B cell (primary cell): ENCODE measurements around the gene C1orf52. TPM values are rescaled to one million over a fixed set of nuclear protein-coding genes. Genes with fewer than 3 reads are reported as not detected.

Experiments
- ATAC-seq: fragments of 200-7000 bp; cut with Tn5 transposase; one replicate; pipeline ENCODE4 v1.10.0; 2021; ENCODE audit warnings: low read depth, mild to moderate bottlenecking, moderate number of reproducible peaks, moderate library complexity
- CTCF ChIA-PET: fragments of 350-600 bp; sonication (Branson Sonifier 250); formaldehyde crosslinking; loops from one replicate; lab custom pipeline; 2021; ENCODE audit warnings: antibody characterized with exemption, inconsistent platforms; lab: Charles Lee
- POLR2A ChIA-PET: fragments of 350-600 bp; sonication (Branson Sonifier 250); formaldehyde crosslinking; loops from one replicate; lab custom pipeline; 2021; ENCODE audit warnings: antibody characterized with exemption; lab: Charles Lee
- DNase-seq: peaks from one replicate; pipeline ENCODE4 v3.0.0; 2013
- H2AFZ ChIP-seq: 2 replicates; pipeline ENCODE4 v1.6.1; 2012; ENCODE audit warnings: mild to moderate bottlenecking, low read depth, low read length; ENCODE audit not compliant: insufficient read depth, poor library complexity, severe bottlenecking
- H3K27ac ChIP-seq, 2 donors: 1 replicate in 1 of 2; 2 replicates in 1 of 2; pipeline ENCODE4 v1.5.1; 2012 to 2013; ENCODE audit warnings: low read length in 2 of 2, mild to moderate bottlenecking in 2 of 2, moderate library complexity in 1 of 2
- H3K27me3 ChIP-seq, 4 experiments: fragments of 200-600 bp in 1 of 4; sonication (generic) in 1 of 4; replicated peaks in 1 of 4; 1 replicate in 2 of 4; 2 replicates in 2 of 4; pipeline versions ENCODE4 v1.6.1 to v1.7.0; 2013 to 2016; ENCODE audit warnings: low read length in 3 of 4, mild to moderate bottlenecking in 2 of 4, mixed read lengths in 1 of 4, moderate library complexity in 1 of 4; ENCODE audit not compliant: insufficient read depth in 4 of 4, control insufficient read depth in 3 of 4; ENCODE audit errors: control extremely low read depth in 1 of 4
- H3K36me3 ChIP-seq, 2 experiments: replicated peaks in 1 of 2; 1 replicate in 1 of 2; 2 replicates in 1 of 2; pipeline versions ENCODE4 v1.6.1 to v1.7.1; 2013; ENCODE audit warnings: low read length in 1 of 2; ENCODE audit not compliant: insufficient read depth in 2 of 2, control insufficient read depth in 1 of 2; ENCODE audit errors: control extremely low read depth in 1 of 2, extremely low read depth in 1 of 2
- H3K4me1 ChIP-seq, 2 donors: fragments of 200-600 bp in 1 of 2; sonication (generic) in 1 of 2; 1 replicate in 1 of 2; 2 replicates in 1 of 2; pipeline versions ENCODE4 v1.5.1 to v1.6.1; 2013 to 2017; ENCODE audit warnings: low read length in 2 of 2; ENCODE audit not compliant: control insufficient read depth in 2 of 2, insufficient read depth in 2 of 2
- H3K4me2 ChIP-seq: replicated peaks from 2 replicates; pipeline ENCODE3; 2012; ENCODE audit warnings: mild to moderate bottlenecking, low read depth, low read length; ENCODE audit not compliant: poor library complexity, severe bottlenecking
- H3K4me3 ChIP-seq, 5 experiments: fragments of 200-600 bp in 1 of 5; sonication (generic) in 1 of 5; 1 replicate in 3 of 5; 2 replicates in 2 of 5; pipeline versions ENCODE4 v1.5.1 to v1.7.0; 2011 to 2016; ENCODE audit warnings: low read length in 4 of 5, mild to moderate bottlenecking in 4 of 5, low read depth in 2 of 5, control low read depth in 1 of 5, moderate library complexity in 1 of 5; ENCODE audit not compliant: insufficient read depth in 1 of 5; ENCODE audit errors: control extremely low read depth in 1 of 5, extremely low read depth in 1 of 5
- H3K79me2 ChIP-seq: fragments of 200-600 bp; sonication (generic); one replicate; pipeline ENCODE4 v1.6.0; 2016; ENCODE audit warnings: low read length; ENCODE audit not compliant: control insufficient read depth, insufficient read depth
- H3K9ac ChIP-seq: fragments of 200-600 bp; sonication (generic); 2 replicates; pipeline ENCODE4 v1.6.1; 2017; ENCODE audit warnings: mild to moderate bottlenecking, low read length, moderate library complexity
- H3K9me3 ChIP-seq, 3 donors: one replicate each; pipeline versions ENCODE4 v1.6.1 to v1.7.1; 2013; ENCODE audit warnings: low read length in 2 of 3; ENCODE audit not compliant: control insufficient read depth in 2 of 3, insufficient read depth in 1 of 3; ENCODE audit errors: control extremely low read depth in 1 of 3
- H4K20me1 ChIP-seq: 2 replicates; pipeline ENCODE4 v1.6.0; 2012; ENCODE audit warnings: mild to moderate bottlenecking, low read length; ENCODE audit not compliant: insufficient read depth, control insufficient read depth, poor library complexity, severe bottlenecking
- H3K27ac Mint-ChIP-seq: one replicate; pipeline ENCODE4 v1.8.0; 2021; ENCODE audit warnings: mixed read lengths
- H3K27me3 Mint-ChIP-seq: one replicate; pipeline ENCODE4 v1.8.0; 2021; ENCODE audit warnings: mixed read lengths
- H3K4me1 Mint-ChIP-seq: one replicate; pipeline ENCODE4 v1.8.0; 2021; ENCODE audit warnings: mixed read lengths
- H3K4me3 Mint-ChIP-seq: one replicate; pipeline ENCODE4 v1.8.0; 2021; ENCODE audit warnings: mixed read lengths
- H3K9me3 Mint-ChIP-seq: one replicate; pipeline ENCODE4 v1.8.0; 2022; ENCODE audit warnings: mixed read lengths; ENCODE audit not compliant: insufficient read depth
- EZH2 ChIP-seq: IDR thresholded peaks from 2 replicates; pipeline ENCODE4 v1.6.1; 2012; ENCODE audit warnings: borderline replicate concordance, low read depth, mild to moderate bottlenecking, moderate library complexity, low read length; ENCODE audit not compliant: insufficient read depth, poor library complexity, severe bottlenecking
- WGBS: methylation state at CpG from one replicate; pipeline ENCODE4 v1.1.5; 2013; ENCODE audit warnings: missing lambda C conversion rate; ENCODE audit not compliant: insufficient coverage; 5-methylcytosine and 5-hydroxymethylcytosine counted together
- intact Hi-C: fragments of 100-400 bp; cut with micrococcal nuclease; formaldehyde crosslinking; loops from one replicate; pipeline ENCODE4 v1.10.0; 2022
- polyA plus RNA-seq: library from polyadenylated mRNA; depleted of rRNA; stranded (reverse); fragments of >200 nt; gene quantifications from 2 replicates; pipeline ENCODE4 v1.2.3, GENCODE V29; 2012
- total RNA-seq, 2 donors: library from RNA; stranded (reverse); fragments of 120-200 nt in 1 of 2; gene quantifications; 1 replicate in 1 of 2; 2 replicates in 1 of 2; pipeline versions ENCODE4 v1.2.3 to v1.2.4, GENCODE V29; 2013 to 2022
- TF ChIP-seq, protein P1 (sequence below): fragments of 200-600 bp; IDR thresholded peaks from one replicate; pipeline ENCODE4 v1.8.0; 2022; ENCODE audit warnings: antibody characterized with exemption, mild to moderate bottlenecking

C1orf52 gene
- total and polyA plus RNA-seq, 2 donors (not counting 1 experiment from before 2014, with no cell fraction given) = 29.9 to 45.3 TPM

DNA sequence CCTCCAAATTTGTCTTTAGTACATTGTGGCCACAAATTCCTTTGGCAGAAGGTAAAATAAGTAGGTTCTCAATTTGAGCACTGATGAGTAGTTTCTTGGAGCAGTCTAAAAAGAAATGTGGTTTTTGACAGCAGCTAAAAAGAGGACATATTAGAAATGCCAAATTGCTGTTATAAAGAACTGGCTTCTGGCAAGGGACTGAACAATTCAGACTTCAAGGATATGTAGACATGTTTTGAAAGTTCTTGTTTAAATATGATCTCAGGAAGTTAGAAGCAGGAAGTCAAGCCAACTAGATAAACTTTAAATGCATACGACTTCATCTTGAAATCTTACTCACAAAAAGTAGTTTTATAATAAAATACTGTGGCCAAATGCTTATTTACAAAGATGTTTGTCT, 18.8 kb downstream of the C1orf52 start:
- ChIA-PET POLR2A (no interaction called here), CTCF (interaction anchor here (1.6 kb wide), 1 partner anchor 296 kb away, joined by 10 read pairs; no protein-coding TSS in a partner anchor)
- H3K27me3 ChIP-seq = peaks cover 0 to 7% (median 4%) of the 10 kb centered on the region in 4 experiments
- Mint-ChIP-seq H3K4me3 (no peak overlapping the region), H3K27ac (no peak overlapping the region), H3K9me3 (no peaks in the 10 kb centered on the region), H3K4me1 (peaks cover 1% of the 10 kb centered on the region), H3K27me3 (peaks cover 14% of the 10 kb centered on the region)
- no CpG with 5 or more reads among the region's 1 CpG for WGBS
- TF ChIP-seq, protein P1, sequence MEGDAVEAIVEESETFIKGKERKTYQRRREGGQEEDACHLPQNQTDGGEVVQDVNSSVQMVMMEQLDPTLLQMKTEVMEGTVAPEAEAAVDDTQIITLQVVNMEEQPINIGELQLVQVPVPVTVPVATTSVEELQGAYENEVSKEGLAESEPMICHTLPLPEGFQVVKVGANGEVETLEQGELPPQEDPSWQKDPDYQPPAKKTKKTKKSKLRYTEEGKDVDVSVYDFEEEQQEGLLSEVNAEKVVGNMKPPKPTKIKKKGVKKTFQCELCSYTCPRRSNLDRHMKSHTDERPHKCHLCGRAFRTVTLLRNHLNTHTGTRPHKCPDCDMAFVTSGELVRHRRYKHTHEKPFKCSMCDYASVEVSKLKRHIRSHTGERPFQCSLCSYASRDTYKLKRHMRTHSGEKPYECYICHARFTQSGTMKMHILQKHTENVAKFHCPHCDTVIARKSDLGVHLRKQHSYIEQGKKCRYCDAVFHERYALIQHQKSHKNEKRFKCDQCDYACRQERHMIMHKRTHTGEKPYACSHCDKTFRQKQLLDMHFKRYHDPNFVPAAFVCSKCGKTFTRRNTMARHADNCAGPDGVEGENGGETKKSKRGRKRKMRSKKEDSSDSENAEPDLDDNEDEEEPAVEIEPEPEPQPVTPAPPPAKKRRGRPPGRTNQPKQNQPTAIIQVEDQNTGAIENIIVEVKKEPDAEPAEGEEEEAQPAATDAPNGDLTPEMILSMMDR = no peak
- TF ChIP-seq EZH2 = no peak
- intact Hi-C loops = no loop called here
- no peak for DNase-seq
- no peak overlapping the region for H3K27ac ChIP-seq
- no peaks in the 10 kb centered on the region for H3K79me2 ChIP-seq
- H4K20me1 ChIP-seq = no peaks in the 10 kb centered on the region
- no peaks in the 10 kb centered on the region for H3K36me3 ChIP-seq
- H3K9me3 ChIP-seq = no peaks in the 10 kb centered on the region
- H3K4me2 ChIP-seq = no peak overlapping the region
- H3K4me3 ChIP-seq = no peak overlapping the region
- ATAC-seq = no peak
- no peaks in the 10 kb centered on the region for H3K4me1 ChIP-seq
- H2AFZ ChIP-seq = peak overlapping the region; percentile 14
- H3K9ac ChIP-seq = no peak overlapping the region

- Histone ChIP-seq H2AFZ (peak overlapping the region; percentile 14), H3K4me1 (no peaks in the 10 kb centered on the region), H3K9me3 (no peaks in the 10 kb centered on the region), H3K79me2 (no peaks in the 10 kb centered on the region), H3K4me2 (no peak overlapping the region), H3K36me3 (no peaks in the 10 kb centered on the region), H3K4me3 (no peak overlapping the region), H3K27me3 (peaks cover 0 to 7% (median 4%) of the 10 kb centered on the region in 4 experiments), H3K27ac (no peak overlapping the region), H4K20me1 (no peaks in the 10 kb centered on the region), H3K9ac (no peak overlapping the region)
- POLR2A ChIA-PET = no interaction called here
- ATAC-seq = no peak
- no peak overlapping the region for H3K4me3 Mint-ChIP-seq
- no peak for TF ChIP-seq EZH2
- TF ChIP-seq, protein P1 = no peak
- H3K9me3 Mint-ChIP-seq = no peaks in the 10 kb centered on the region
- intact Hi-C loops = no loop called here
- no CpG with 5 or more reads among the region's 1 CpG for WGBS
- CTCF ChIA-PET = interaction anchor here (1.6 kb wide), 1 partner anchor 295 kb away, joined by 10 read pairs; no protein-coding TSS in a partner anchor
- peaks cover 15% of the 10 kb centered on the region for H3K27me3 Mint-ChIP-seq
- no peak overlapping the region for H3K27ac Mint-ChIP-seq
- peaks cover 1% of the 10 kb centered on the region for H3K4me1 Mint-ChIP-seq
- no peak for DNase-seq
These were observed 19.3 kb downstream of the C1orf52 start for GRCh38 chr1:85240174-85240601.
